ENCODE measurements around the gene IL18R1.

DNA sequence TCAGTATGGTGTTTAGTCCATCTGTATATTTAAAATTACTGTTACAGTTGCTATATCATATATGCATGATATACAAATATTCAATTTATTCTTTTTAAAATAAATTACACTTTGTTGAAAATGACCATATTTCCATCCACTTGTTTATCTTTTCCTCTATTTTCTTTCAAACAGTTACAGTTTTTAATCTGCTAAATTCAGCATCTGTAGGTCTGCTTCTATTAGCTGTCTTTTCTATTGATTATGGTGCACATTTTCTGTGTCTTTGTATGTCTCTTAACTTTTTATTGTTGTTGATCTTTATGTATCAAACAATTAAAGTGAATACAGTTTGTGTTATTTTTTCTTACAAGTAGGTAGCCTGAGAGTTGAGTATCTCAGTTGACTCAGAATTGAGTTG lies 28.1 kb downstream of the IL18R1 start:
- TF ChIP-seq SNRNP70 (optimal IDR thresholded peaks at IDR 0.05; ENCODE audit: low read depth, low read length) (no peak), EGR1 (conservative IDR thresholded peaks at IDR 0.05) (no peak), CTCF (IDR thresholded peaks at IDR 0.05 in 2 of 3, conservative IDR thresholded peaks at IDR 0.05 in 1 of 3; ENCODE audit: insufficient read depth in 2 of 3, low read depth in 1 of 3, low read length in 3 of 3) (no peak), TAF1 (IDR thresholded peaks at IDR 0.05; ENCODE audit: control insufficient read depth, extremely low read depth, insufficient read depth, low read length, severe bottlenecking) (no peak), PCBP1 (IDR thresholded peaks at IDR 0.05; ENCODE audit: low read depth, low read length, poor library complexity, severe bottlenecking) (no peak)

Measured in K562 (cell line).